Retinal pigment epithelial cell (primary cell): ENCODE data around the gene STK26.
"Not testable (repeated sequence)": the region's sequence is repeated elsewhere in the genome, so short reads cannot be mapped to it uniquely, and the experiment has no call there.

Source experiments
- DNase-seq: peaks from one replicate; pipeline ENCODE4 v3.0.0-alpha.2; 2010; ENCODE audit warnings: low read depth
- H3K4me3 ChIP-seq: 2 replicates; pipeline ENCODE4 v1.5.1; 2011; ENCODE audit warnings: mild to moderate bottlenecking, low read length, control low read depth, moderate library complexity
- CTCF ChIP-seq: conservative IDR thresholded peaks from 2 replicates; pipeline ENCODE4 v1.5.1; 2011; ENCODE audit warnings: low read depth, low read length, control low read depth, inconsistent platforms

The STK26 gene

GRCh38 chrX:132093239-132093860, 70.2 kb downstream of the STK26 start:
- H3K4me3 ChIP-seq, result no peak overlapping the region
- no peak for TF ChIP-seq CTCF
- DNase-seq, result no peak

- DNase-seq, result no peak
- TF ChIP-seq CTCF, result no peak
- H3K4me3 ChIP-seq, result no peak overlapping the region
Measured at GRCh38 chrX:132094164-132094563, 71.1 kb downstream of the STK26 start.

GRCh38 chrX:132098704-132099103, 75.6 kb downstream of the STK26 start:
- not testable (repeated sequence) for DNase-seq, H3K4me3 ChIP-seq

- no peak for DNase-seq
- no peak for TF ChIP-seq CTCF
- H3K4me3 ChIP-seq, result no peak overlapping the region
Measured at GRCh38 chrX:132101206-132101605, 78.1 kb downstream of the STK26 start.

- no peak for TF ChIP-seq CTCF
Measured at GRCh38 chrX:132101799-132102198, 78.7 kb downstream of the STK26 start.

GRCh38 chrX:132107291-132107690, 84.2 kb downstream of the STK26 start:
- H3K4me3 ChIP-seq, result no peak overlapping the region
- TF ChIP-seq CTCF, result no peak
- DNase-seq, result no peak

More at GRCh38 chrX:132101799-132102198, 78.7 kb downstream of the STK26 start:
- DNase-seq, result no peak
- no peak overlapping the region for H3K4me3 ChIP-seq

- no peak for TF ChIP-seq CTCF
- no peak for DNase-seq
- no peak overlapping the region for H3K4me3 ChIP-seq
Measured at GRCh38 chrX:132114607-132115006, 91.5 kb downstream of the STK26 start.
